GM19239 (cell line): Measurements from ENCODE around the gene GBGT1.
"Not testable (repeated sequence)": the region's sequence is repeated elsewhere in the genome, so short reads cannot be mapped to it uniquely, and the experiment has no call there.

Experiments
- DNase-seq: peaks from one replicate; pipeline ENCODE4 v3.0.0; 2011; ENCODE audit warnings: low spot score; ENCODE audit not compliant: insufficient read length
- FAIRE-seq: peaks from 2 replicates; lab custom pipeline; 2011; peaks lifted over from hg19 to GRCh38; lab: Jason Lieb, UNC

The GBGT1 gene

DNA sequence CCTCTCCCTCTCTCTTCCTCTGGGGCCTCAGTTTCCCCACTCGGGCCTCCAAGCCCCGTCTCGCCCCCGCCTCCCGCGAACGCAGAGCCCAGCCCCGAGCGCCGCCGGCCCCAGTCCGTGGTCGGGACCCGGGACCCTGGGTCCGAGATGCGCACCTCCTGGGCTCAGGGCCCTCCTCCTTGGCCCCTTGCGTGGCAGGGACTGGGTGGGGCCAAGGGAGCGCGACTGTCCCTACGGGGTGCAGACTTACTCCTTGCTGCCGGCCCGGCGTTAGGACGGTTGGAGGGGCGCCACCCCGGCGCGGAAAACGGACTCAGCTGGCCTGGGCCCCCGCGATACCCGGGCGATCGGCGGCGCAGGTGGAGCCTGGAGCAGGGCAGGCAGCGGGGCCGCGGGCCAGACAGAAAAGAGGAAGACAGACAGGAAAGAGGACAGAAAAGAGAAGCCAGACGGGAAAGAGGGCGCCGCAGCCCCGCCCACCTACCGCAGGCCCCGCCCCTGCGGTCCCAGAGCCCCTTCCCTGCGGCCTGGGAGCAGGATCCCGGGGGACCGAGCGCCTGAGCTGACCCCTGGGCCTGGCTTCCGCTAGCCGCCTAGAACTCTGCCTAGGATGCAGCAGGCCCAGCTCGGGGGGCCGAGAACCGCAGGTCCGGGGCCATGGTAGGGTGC, at the start of gene GBGT1:
TSS of gene GBGT1 (minus strand) at position 411 of the 669 bp plus-strand sequence. CDS start 1,502 bp downstream, outside the sequence.
- DNase-seq (peak; percentile 65), FAIRE-seq (peak; percentile 66)

DNA sequence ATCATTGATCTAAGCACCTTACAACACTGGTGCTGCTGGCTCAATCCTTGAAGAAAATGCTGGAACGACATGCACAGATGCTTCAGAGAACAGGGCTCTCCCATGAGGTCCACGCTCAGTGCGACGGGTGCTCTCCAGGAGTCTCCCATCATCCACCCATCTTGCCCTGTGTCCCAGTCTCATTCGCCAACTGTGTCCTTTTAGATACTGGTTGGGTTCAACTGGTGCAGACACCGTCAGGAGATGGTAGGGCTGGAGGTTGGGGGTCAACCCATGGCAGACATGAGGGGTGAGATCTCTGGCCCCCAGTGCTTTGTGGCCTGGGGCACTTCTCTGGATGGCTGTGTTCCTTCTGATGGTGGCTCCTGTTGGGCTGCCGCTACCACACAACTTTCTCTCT, 46.9 kb upstream of the GBGT1 start:
- DNase-seq, result no peak

DNA sequence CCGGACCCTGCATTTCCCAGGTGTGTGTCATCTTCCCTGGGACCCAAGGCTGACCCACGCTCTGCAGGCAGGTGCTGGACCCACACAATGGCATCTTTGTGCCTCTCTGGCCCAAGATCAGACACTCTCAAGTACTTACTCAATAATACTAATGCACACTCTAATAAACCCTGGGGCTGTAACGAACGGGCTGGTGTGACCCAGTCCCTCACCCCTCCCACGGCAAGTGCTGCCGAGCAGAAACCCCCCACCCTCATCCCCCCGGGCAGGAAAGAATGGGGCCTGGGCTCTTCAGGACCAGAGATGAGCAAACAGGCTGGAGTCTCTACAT, 46.5 kb upstream of the GBGT1 start:
- FAIRE-seq, result no peak
- no peak for DNase-seq

More for the DNA sequence above, 46.9 kb upstream of the GBGT1 start:
- FAIRE-seq, result no peak

DNA sequence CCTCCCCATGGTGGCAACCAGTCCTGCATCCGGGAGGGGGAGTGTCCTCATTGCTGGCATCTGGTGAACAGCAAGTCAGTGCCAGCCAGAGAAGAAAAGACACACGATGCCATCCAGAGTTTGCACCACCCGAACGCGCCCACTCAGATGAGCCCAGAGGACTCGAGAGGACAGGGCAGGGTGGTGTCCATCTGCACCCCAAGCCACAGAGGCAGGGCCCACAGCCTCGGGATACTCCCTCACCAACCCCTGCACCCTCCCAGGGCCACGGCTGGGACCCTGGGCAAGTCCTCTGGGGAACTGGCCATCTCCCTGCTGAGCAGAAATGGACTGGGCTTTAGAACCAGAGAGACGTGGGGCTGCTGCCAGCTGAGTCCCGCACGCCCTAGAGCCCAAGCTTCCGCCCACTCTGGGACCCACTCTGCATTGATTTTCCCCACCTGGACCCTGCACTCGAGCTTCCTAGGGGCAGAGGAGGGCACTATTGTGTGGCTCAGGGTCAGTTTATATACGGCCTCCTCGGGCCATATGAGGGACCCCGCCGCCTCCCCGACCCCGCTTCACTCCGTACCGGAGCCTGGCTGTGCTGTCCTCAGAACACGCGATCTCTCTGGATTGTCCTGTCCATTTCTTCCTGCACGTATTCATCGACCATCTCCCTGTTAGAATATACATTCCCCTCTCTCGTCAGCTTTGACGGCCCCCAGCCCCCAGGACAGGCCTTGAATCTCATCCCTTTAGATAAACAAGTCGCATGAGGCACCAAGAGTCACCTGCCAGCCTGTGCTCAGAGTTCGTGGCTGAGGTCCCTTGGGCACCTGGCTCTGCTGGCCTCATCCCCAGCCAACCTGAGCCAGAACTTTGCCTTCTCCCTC, 45.9 kb upstream of the GBGT1 start:
- not testable (repeated sequence) for DNase-seq, FAIRE-seq

DNA sequence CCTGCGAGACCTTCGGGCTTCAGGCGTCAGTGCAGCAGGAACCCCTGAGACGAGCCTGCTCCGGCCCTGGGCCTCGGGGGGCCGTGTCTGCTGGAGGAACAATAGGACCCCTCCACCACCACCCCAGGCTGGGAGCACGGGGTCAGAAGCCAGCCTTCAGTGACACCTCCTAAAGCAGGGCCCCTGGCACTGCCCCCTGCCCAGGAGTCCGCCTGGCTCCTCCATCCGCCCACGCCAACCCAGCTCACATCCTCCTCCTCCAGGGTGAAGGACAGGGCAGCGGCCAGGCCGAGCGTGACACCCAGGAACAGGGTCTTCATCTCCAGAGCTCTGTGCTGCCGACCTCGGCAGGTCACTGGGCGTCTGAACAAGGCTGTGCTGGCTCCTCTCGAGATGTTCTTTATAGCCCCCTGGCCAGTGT, 45.2 kb upstream of the GBGT1 start, which contains the start of gene OBP2B:
TSS of gene OBP2B (minus strand) at position 371 of the 421 bp plus-strand sequence. CDS start at position 320, 51 bp downstream.
- not testable (repeated sequence) for FAIRE-seq, DNase-seq

DNA sequence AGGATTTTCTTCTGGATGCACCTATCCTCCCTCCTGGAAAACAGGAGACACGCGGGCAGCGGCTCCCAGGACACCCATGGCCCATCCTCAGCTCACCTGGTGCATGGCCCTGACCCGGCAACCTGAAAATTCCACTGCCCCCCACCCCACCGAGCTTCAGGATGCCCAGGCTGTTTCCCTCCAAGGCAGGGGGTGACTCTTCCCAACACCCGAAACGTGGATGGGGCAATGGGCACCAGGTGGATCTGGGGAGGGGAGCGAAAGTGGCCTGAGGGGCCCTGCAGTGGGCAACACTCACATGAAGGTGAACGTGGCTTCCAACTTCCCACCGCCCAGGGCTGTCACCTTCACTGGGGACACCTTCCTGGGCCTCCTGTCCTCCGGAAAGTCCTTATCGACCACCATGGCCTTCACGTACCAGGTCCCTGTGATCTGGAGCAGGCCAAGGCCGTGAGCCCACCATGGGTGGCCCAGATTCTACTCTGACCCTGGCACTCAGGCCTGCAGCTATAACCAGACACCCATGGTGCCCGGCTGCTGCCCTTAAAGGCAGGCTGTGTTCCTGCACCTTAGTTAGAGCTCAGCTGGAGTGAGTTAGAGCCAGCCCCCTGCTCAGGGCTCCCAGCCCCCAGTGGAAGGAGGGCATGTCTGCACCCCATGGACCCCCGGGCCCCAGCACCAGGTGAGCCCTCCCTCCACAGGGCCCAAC, 44.6 kb upstream of the GBGT1 start:
- DNase-seq, FAIRE-seq: not testable (repeated sequence)

DNA sequence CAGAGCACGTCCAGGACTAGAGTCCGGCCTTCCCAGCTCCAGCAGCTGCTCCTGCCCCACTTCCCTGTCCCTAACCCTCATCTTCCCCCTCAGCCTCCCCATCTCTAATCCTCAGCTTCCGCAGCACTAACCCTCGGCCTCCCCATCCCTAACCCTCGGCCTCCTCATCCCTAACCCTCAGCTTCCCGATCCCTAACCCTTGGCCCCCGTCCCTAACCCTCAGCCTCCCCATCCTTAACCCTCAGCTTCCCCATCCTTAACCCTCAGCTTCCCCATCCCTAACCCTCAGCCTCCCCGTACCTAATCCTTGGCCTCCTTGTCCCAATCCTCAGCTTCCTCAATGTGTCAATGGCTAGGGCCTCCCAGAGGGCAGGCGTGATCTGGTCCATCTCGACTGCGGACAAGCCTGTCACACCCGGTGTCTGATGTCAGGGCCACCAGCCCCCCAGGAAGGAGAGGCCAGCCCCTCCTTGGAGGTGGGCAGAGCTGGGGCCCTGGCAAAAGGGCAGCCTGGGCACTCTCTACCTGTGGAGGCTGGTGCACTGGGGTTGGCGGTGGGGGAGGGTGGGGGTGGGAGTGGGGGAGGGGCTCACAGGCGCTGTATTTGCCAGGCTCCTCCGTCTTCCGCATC, 43.9 kb upstream of the GBGT1 start:
- DNase-seq, result no peak
- FAIRE-seq, result no peak

DNA sequence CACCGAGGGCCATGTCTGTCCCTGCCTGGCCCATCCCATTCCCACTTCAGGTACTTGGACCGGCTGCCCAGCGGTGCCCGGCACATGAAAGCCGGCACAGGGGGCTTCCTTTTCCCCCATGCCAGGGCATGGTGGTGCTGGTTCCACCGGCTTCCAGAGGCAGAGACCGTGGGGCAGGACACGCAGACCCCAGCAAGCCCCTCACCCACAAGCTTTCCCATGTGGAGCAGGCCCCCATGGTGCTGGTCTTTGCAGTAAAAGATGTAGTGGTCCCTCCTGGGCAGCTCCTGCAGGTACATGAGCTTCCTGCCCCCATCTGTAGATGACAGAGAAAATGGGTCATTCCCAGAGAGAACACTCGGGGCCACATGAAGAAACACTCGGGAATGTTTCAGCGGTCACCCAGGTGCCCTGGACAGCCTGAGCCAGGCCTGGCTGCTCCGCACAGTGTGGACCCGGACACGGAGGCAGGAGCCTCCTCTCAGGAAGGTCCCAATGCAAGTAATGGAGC, 43.4 kb upstream of the GBGT1 start:
- no peak for FAIRE-seq
- no peak for DNase-seq

DNA sequence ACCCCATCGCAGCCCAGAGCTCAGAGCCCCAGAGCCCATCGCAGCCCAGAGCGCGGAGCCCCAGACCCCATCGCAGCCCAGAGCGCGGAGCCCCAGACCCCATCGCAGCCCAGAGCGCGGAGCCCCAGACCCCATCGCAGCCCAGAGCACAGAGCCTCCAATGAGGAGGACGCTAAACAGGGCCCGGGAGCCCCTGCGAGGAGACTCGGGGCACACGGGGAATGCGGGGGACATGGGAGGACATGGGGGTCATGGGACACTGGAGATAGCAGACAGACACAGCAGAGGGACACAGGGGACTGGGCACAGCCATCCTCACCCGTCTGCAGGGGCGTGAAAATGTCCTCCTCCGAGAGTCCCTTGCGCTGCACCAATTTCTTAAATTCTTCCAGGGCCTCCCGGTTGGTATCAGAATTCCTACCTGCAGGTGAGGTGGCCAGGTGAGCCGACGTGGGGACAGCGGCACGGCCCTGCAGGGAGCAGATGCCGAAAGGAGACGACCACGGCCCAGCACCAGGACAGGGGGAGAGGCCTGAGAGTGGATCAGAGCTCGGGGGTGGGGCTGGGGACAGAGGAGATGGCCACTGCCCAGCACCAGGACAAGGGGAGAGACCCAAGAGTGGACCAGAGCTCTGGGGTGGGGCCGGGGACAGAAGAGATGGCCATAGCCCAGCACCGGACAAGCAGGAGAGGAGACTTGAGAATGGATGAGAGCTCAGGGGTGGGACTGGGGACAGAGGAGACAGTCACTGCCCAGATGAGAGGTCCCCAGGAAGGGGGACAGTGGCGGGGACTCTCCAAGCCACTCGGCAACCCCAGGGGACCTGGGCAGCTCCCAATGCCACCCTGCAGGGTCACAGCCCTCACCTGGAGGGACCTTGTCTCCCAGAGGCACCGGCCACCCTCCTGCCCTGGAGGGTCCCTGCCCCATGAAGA, 42.5 kb upstream of the GBGT1 start:
- DNase-seq, result no peak
- no peak for FAIRE-seq

DNA sequence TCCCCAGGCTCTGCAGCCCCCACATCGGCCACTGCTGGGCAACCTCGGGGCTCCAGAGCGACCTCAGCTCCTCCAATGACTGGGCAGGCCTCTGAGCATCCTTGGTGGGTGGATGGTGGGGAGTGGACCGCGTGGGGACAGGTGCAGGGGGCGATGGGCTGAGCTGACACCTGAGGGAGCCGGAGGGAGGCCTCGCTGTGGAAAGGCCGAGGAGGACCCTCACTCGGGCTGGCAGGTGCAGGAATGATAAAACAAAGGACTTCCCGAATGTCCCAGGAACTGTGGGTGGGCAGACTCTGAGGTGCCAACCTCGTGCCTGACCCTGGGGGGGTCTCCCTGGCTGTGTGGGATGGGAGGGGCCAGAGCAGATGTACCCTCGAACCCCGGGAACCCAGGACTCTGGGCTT, 41.8 kb upstream of the GBGT1 start:
- not testable (repeated sequence) for FAIRE-seq

DNA sequence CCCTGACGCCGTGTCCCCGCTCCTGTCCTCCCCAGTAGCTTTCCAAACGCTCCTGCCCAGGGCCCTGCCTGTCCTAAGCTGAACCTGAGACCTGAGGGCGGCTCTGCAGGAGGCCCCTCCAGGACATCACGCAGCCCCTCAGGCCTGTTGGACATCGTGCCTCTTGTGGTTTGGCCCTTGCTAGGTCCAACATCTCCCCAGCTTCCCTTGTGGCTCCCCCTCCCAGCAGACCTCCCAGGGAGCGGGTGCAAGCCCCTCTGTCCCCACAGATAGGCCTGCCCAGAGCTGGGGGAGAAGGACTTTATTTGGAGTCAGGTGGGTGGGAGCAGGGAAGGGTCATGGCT, 41.3 kb upstream of the GBGT1 start:
- FAIRE-seq (no peak), DNase-seq (no peak)

More for the DNA sequence above, 41.8 kb upstream of the GBGT1 start:
- DNase-seq, result not testable (repeated sequence)

DNA sequence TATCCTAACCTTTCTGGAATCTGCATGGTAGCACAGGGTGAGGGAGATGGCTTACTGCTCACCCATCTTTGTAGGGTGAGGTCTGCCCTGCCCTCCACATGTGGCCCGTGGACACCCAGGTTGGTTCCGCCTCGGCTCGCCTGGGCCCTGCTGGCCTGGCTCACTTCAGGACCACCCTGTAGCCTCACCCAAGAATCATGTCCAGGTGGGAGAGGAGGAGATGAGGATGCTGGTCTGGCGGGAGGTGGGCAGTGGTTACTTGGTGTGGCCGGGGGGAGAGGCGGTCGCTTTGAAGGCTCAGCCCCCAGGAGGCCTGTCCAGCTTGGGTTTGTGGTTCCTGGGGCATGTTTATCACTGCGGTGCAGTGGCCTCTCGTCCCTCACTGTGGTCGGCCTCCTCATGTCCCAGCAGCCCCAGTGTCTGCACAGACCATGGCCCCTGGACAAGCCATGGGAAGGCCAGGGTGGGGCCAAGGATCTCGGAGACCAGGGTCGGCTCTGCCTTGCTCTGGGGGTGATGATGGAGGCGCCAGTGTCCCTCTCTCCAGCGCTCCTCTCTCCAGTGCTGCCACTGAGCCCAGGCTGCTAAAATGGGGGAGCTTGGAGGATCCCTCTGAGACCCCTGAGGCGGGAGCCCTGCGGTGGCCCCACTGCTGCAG, 40.8 kb upstream of the GBGT1 start:
- FAIRE-seq, result no peak

DNA sequence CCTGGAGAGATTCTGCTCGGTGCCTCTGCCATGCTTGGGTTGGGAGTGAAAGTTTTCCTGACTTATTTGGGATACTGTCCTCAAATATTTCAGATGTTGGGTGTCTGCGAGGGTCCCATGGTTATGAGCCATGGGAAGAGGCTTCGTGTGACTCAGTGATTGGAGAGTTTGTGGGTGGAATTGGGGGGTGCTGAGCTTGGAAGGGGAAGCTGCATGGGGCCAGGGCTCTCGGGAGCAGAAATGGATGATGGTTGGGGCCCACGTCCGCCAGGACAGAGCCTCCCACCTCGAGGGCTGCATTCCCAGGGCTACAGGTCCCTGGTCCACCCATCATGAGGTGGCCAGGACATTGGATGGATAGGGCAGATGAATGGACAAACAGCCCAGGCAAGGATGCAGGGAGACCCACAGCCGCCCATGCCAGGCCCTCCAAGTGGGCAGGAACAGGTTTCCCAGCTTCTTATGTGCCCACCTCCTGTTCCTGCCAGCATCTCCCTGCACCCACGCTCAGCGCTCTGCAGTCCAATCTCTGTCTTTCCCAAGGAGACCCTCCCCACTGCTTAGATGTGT, 39.9 kb upstream of the GBGT1 start:
- FAIRE-seq (no peak), DNase-seq (no peak)

More for the DNA sequence above, 40.8 kb upstream of the GBGT1 start:
- DNase-seq, result no peak

DNA sequence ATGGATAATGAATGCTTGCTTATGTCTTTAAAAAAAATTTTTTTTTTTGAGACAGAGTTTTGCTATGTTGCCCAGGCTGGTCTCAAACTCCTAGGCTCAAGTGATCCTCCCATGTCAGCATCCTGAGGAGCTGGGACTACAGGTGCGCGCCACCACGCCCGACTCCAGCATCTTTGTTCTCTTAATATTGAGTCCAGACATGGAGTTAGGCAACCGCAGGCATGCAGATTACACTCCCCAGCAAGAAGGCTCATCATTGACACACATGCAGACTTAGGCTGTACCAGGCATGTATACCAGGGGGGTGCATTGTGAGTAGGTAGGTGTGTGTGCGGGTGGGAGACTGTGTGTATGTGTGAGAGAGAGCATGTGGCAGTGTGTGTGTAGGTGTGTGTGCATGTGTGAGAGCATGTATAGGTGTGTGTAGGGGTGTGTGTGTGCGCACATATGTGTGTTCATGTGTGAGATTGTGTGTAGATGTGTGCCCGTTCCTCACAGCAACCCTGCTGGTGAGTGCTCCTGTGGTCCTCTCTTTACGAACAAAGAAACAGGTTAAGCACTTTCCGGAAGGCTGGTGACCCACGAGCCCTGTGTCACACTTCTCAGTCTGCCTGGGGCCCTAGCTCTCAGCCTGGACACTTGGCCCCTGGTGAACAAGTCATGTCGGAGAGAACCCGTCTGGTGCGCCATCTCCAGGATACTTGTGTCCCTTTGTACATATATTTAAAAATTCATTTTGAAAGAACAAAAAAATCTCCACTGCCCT, 39.2 kb upstream of the GBGT1 start:
- no peak for FAIRE-seq
- DNase-seq, result no peak

DNA sequence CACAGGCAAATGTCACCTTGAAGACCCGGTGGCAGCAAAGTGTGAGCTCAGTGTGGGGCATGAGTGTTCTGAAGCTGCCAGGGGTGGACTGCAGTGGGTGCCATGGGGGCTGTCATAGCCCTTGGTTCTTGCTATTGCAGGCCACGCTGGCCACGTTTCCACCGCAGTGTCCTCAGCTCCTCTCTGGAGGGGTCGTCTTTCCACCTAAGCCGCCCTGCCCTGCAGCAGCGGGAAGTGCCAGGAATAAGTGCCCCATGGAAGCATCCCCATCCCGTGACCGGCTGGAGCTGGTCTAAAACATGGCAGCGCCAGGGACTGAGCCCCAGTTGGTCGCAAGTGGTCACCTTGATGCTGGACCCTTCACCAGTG, 38.4 kb upstream of the GBGT1 start:
- DNase-seq, result no peak
- FAIRE-seq, result no peak

DNA sequence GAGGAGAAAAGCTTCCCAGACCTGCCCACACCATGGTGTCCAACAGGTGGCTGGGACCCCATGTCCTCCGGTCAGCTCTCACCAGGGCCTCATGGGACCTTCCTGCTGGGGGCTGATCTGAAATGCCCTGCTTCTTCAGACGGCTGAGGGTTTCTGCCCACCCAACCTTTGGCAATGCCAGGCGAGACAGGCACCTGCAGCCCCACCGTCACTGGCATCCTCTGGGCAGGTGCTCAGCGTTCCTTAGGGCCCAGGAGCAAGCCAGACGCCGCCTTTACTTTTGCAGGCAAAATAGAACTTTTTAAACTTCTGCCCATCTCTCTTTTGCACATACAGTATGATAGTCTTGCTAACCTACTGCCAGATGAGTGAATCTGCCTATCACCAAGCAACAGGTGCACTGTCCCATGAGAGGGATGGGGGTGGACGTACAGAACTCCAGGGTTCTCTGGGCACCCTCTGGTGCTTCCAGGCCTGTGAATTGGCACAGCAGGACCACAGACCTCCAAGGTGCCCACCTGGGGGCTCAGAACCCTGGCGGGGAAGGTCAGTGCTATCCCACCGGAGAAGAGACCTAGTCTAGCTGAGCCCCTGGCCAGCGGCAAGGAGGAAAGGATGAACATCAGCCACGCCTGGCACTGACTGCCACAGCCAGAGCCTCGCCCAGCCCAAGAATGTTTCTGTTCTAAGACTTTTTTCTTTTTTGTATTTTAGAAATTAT, 37.9 kb upstream of the GBGT1 start:
- FAIRE-seq, result no peak
- no peak for DNase-seq

DNA sequence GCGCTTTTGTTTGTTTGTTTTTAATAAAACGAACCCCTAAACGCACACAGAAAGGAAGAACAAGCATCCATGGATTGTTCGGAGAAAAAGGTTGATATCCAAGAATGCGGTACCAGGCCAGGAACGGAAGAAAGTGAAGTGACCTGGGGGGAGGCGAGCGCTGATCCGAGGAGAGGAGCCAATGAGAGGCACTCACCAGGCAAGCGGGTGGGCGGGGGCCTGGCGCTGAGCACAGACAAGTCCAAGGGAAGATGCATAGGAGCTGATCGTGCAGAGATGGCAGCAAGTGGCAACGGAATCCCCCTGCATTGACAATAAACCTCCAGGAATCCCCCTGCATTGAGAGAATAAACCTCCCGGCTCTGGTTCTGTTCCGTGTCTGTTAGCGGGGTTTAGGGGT, 36.9 kb upstream of the GBGT1 start:
- DNase-seq (no peak), FAIRE-seq (no peak)
